ENCODE results near the gene ZC3H7A. TPM values are rescaled to one million over a fixed set of nuclear protein-coding genes. Genes with fewer than 3 reads are reported as not detected.

ZC3H7A gene
- total and polyA plus RNA-seq, 2 of the 4 experiments (the other 2 are of a cell fraction), result 22.2 to 53.9 TPM

DNA sequence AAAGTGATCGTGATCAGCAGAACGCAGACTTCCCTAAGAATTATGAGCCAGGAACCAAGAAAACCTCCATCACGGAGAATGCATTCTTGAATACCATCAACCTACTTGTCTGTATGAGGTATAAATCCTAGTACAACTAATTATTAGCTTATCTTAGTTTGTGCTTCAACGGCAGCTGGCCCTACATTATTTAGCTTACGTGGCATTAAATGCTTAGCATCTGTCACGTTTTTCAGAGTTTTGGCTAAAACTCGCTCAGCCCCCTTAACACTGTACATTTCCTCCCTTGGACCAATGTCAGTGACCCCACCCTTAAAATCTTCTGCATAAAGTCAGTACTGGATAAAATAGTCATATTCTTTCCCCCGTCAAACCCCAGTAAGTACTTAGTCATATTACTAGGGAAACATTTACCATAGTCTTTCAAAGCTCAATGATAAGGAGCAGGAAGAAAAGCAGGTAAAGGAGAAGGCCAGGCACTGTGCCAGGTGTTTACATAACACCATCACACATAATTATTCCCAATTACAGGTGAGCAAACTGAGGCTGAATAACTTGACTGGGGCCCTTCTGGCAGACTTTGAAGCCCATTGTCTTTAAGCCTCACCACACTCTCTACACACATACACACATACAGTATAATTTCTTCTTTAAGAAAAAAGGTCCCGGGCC lies 37.8 kb downstream of the ZC3H7A start:
- H4K91ac ChIP-seq (ENCODE audit: insufficient read depth, low read depth, low read length), result no peak overlapping the region
- peaks cover 54% of the 10 kb centered on the region for H3K36me3 ChIP-seq (ENCODE audit: control insufficient read depth, insufficient read depth, low read length)
- H3K4ac ChIP-seq (ENCODE audit: low read depth, low read length), result no peak overlapping the region
- H3K9me1 ChIP-seq (ENCODE audit: insufficient read depth, low read length), result peaks cover 5% of the 10 kb centered on the region; the same call in 1 of the 2 replicates
- H3K4me1 ChIP-seq (ENCODE audit: control insufficient read depth, insufficient read depth, low read length), result peaks cover 5% of the 10 kb centered on the region
- intact Hi-C loops (cut with micrococcal nuclease) (no loop called here), dilution Hi-C loops (cut with HindIII; ENCODE audit: low sequenced_read_pairs, unreplicated experiment) (no loop called here), in situ Hi-C loops (cut with MboI; ENCODE audit: low sequenced_read_pairs) (no loop called here)
- H2AK9ac ChIP-seq (replicated peaks; ENCODE audit: low read depth, low read length, poor library complexity), result no peak overlapping the region
- peaks cover 20 to 51% of the 10 kb centered on the region in 2 experiments for H3K79me1 ChIP-seq (ENCODE audit: low read depth in 1 of 2, low read length in 2 of 2)
- H4K20me1 ChIP-seq (ENCODE audit: insufficient read depth, low read length), result peaks cover 3% of the 10 kb centered on the region; the same call in 1 of the 2 replicates
- H3K23ac ChIP-seq (ENCODE audit: low read depth, low read length), result no peak overlapping the region
- no peak for DNase-seq
- no TSS peak for BruUV-seq (replicated peaks)
- 100% methylated on average over 1 of the region's 9 CpGs; no CpG with 5 or more reads in 1 of the 2 experiments for WGBS, 2 experiments (ENCODE audit: extremely low coverage in 2 of 2, insufficient read length in 1 of 2)
- ATAC-seq (ENCODE audit: low read depth), result no peak
- TF ChIP-seq BHLHE40 (IDR thresholded peaks at IDR 0.05; ENCODE audit: low read depth, low read length), result no peak
- TF ChIP-seq MAFK (IDR thresholded peaks at IDR 0.05; ENCODE audit: low read depth, low read length), result peak; percentile 27; the same call in 1 of the 2 replicates
- no peak overlapping the region for H2BK5ac ChIP-seq (ENCODE audit: low read depth, low read length, poor library complexity, severe bottlenecking)
- H3K27ac ChIP-seq (ENCODE audit: insufficient read depth, low read length), result no peak overlapping the region
- no peak overlapping the region for H2BK120ac ChIP-seq (ENCODE audit: low read depth, low read length)
- H3K4me3 ChIP-seq (ENCODE audit: insufficient read depth, low read depth, low read length), result no peak overlapping the region
- no peak overlapping the region for H2BK20ac ChIP-seq (ENCODE audit: low read depth, low read length)
- H3K9ac ChIP-seq (ENCODE audit: low read depth, low read length), result no peak overlapping the region
- no peak overlapping the region for H2BK15ac ChIP-seq (ENCODE audit: low read depth, low read length)
- H3K18ac ChIP-seq (ENCODE audit: low read depth, low read length), result no peak overlapping the region
- H4K5ac ChIP-seq (ENCODE audit: low read depth, low read length), result no peak overlapping the region
- no peak overlapping the region for H3K56ac ChIP-seq (ENCODE audit: extremely low read depth, insufficient read depth, low read length)
- no peak overlapping the region for H3K14ac ChIP-seq (replicated peaks; ENCODE audit: low read depth, low read length)
- no peaks in the 10 kb centered on the region for H3K27me3 ChIP-seq (ENCODE audit: control insufficient read depth, insufficient read depth, low read length)
- H3K9me3 ChIP-seq (ENCODE audit: control insufficient read depth, insufficient read depth, low read length), result no peaks in the 10 kb centered on the region
- CTCF ChIA-PET, result no interaction called here
- no peak overlapping the region for H2AFZ ChIP-seq (replicated peaks; ENCODE audit: low read length, poor library complexity)
- POLR2A ChIA-PET (ENCODE audit: unreplicated experiment), result no interaction called here
- no peak overlapping the region for H2AK5ac ChIP-seq (ENCODE audit: low read depth, low read length)
- H4K8ac ChIP-seq (ENCODE audit: low read depth in 2 of 2, low read length in 2 of 2), result no peak overlapping the region
- H3K4me2 ChIP-seq (ENCODE audit: low read depth, low read length), result no peak overlapping the region

Data from IMR-90 (cell line).